ENCODE measurements around the gene NKRF. TPM values are rescaled to one million over a fixed set of nuclear protein-coding genes. Genes with fewer than 3 reads are reported as not detected.

Gene NKRF
- total RNA-seq, 2 donors from 2014 or later: 6.0 to 8.9 TPM

GRCh38 chrX:119607018-119607389 is 780 bp upstream of the NKRF start:
- Histone ChIP-seq H3K4me1 (no peaks in the 10 kb centered on the region), H3K27ac (peak overlapping the region; percentile 88), H3K9ac (ENCODE audit: low read depth in 2 of 2, low read length in 2 of 2) (peak overlapping the region; percentile 61 to 90), H3K9me3 (no peaks in the 10 kb centered on the region), H3K4me3 (peak overlapping the region; percentile 52), H3K36me3 (no peaks in the 10 kb centered on the region), H3K27me3 (no peaks in the 10 kb centered on the region)
- intact Hi-C loops (cut with DNase I): no loop called here
- no peak for TF ChIP-seq CTCF (IDR thresholded peaks at IDR 0.05)
- no peak for DNase-seq

DNA sequence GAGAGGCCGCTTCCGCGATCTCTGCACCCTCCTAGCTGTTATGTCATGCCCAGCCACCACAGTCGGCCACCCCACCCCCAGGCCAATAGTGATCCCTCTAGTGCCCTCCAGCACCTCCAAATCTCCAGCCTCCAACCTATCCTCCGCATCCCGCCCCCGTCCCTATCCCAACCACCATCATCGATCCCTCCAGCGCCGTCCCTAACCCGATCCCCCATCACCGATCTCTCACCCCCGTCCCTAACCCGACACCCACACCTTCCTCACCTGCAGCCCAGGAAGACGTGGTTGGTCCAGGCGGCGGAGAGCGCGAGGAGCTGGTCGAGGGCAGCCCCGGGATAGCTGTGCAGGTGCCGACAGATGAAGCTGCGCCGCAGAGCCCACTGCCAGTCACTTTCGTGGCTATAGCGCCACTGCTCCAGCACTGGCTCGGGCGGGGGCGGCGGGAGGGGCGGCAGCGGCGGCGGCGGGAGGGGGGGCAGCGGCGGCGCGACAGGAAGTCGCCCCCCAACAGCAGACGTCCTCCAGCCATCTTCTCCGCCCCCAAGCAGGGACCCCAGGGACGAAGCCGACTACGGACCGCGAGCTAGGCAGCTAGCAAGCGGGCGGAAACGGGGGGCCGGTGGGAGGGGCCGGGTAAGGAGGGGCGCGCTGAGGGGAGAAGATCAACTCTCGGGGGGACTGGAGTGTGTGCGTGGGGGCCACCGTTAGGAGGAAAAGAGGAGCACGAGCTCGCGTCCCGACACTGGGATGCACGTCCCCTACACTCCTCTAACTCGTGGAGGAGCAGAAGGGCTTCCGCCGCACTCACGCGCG is 552 bp downstream of the NKRF start:
- no peaks in the 10 kb centered on the region for H3K27me3 ChIP-seq
- H3K27ac ChIP-seq: peak overlapping the region; percentile 88
- DNase-seq: peak; percentile 47
- H3K9ac ChIP-seq (ENCODE audit: low read depth in 2 of 2, low read length in 2 of 2): peak overlapping the region; percentile 84 to 90
- TF ChIP-seq CTCF (IDR thresholded peaks at IDR 0.05): no peak
- H3K36me3 ChIP-seq: no peaks in the 10 kb centered on the region
- intact Hi-C loops (cut with DNase I): no loop called here
- H3K9me3 ChIP-seq: no peaks in the 10 kb centered on the region
- peak overlapping the region; percentile 52 for H3K4me3 ChIP-seq
- no peaks in the 10 kb centered on the region for H3K4me1 ChIP-seq

- peak overlapping the region; percentile 52 for H3K4me3 ChIP-seq
Observed at GRCh38 chrX:119604766-119605463, 1.3 kb downstream of the NKRF start.

GRCh38 chrX:119602701-119603255 is 3.4 kb downstream of the NKRF start:
- DNase-seq: no peak
- Histone ChIP-seq H3K9me3 (no peaks in the 10 kb centered on the region), H3K9ac (ENCODE audit: low read depth in 2 of 2, low read length in 2 of 2) (no peak overlapping the region), H3K27ac (no peak overlapping the region), H3K4me3 (no peak overlapping the region), H3K36me3 (no peaks in the 10 kb centered on the region), H3K4me1 (no peaks in the 10 kb centered on the region), H3K27me3 (no peaks in the 10 kb centered on the region)
- intact Hi-C loops (cut with DNase I): no loop called here
- no peak for TF ChIP-seq CTCF (IDR thresholded peaks at IDR 0.05)

More at GRCh38 chrX:119604766-119605463, 1.3 kb downstream of the NKRF start:
- intact Hi-C loops (cut with DNase I): no loop called here
- H3K9ac ChIP-seq (ENCODE audit: low read depth in 2 of 2, low read length in 2 of 2): peak overlapping the region; percentile 65 to 72
- TF ChIP-seq CTCF (IDR thresholded peaks at IDR 0.05): no peak
- H3K27me3 ChIP-seq: no peaks in the 10 kb centered on the region
- H3K36me3 ChIP-seq: no peaks in the 10 kb centered on the region
- no peak for DNase-seq
- no peaks in the 10 kb centered on the region for H3K4me1 ChIP-seq
- H3K9me3 ChIP-seq: no peaks in the 10 kb centered on the region
- peak overlapping the region; percentile 88 for H3K27ac ChIP-seq

DNA sequence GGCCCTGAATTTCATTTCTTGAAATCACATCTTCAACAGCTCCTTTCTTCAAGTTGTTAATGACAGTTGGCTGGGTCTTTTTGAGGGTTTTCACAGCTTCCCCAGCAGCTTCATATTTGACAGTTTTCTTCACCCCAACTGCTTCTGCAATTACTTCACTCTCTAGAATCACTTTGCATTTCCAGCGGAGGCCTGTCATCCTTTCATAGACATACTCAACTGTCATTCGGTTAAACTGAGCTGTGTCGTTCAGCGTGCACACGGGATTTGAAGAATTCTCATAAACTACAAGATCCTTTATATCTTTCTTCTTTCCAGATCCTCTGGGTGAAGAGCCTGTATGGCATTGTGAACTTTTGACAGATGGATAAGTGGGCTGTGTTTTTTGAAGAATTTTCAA is 16.4 kb downstream of the NKRF start:
- no peak for TF ChIP-seq CTCF (IDR thresholded peaks at IDR 0.05)
- Histone ChIP-seq H3K4me3 (no peak overlapping the region), H3K9me3 (no peaks in the 10 kb centered on the region), H3K4me1 (no peaks in the 10 kb centered on the region), H3K9ac (ENCODE audit: low read depth in 2 of 2, low read length in 2 of 2) (no peak overlapping the region), H3K36me3 (no peaks in the 10 kb centered on the region), H3K27me3 (no peaks in the 10 kb centered on the region), H3K27ac (no peak overlapping the region)
- DNase-seq: no peak
- intact Hi-C loops (cut with DNase I): no loop called here
